ENCODE measurements around the gene EVL. TPM values are rescaled to one million over a fixed set of nuclear protein-coding genes. Genes with fewer than 3 reads are reported as not detected.
"Not testable (repeated sequence)": the region's sequence is repeated elsewhere in the genome, so short reads cannot be mapped to it uniquely, and the experiment has no call there.

EVL gene
- total RNA-seq, 2 donors from 2014 or later = 47.1 to 68.9 TPM

DNA sequence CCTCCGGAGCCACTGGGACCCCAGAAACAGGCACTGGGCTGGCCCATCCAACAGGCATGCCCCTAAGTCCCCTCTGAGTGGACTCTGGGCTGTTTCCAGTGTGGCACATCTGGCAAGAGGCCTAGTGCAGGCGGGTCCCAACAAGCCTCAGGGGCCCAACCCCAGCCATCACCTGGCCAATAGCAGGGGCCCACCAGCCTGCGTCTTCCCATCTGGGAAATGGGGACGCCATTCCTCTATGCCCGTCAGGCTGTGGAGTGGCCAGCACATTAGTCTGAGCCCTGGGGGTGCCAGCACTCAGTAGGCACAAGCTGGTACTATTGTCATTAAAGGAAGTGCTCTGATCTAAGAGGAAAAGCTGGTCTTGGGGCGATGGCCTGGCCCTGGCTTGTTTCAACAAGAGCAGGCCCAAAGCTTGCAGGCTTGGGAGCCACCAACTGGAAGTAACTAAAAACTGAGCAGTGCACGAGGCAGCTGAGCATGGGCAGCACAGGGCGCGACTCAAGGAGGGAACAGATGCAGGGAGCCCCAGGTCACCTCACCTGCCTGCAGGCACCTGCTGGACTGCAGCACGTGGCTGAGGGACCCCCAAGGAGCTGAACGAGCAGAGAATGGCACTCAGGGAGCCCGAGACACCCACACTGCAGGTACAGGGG is 85.8 kb downstream of the EVL start:
- DNase-seq (ENCODE audit: low spot score) = no peak
- intact Hi-C loops (cut with DNase I) = no loop called here

GRCh38 chr14:100152091-100152490 is 86.9 kb downstream of the EVL start:
- intact Hi-C loops (cut with DNase I) = no loop called here
- DNase-seq (ENCODE audit: low spot score) = no peak

DNA sequence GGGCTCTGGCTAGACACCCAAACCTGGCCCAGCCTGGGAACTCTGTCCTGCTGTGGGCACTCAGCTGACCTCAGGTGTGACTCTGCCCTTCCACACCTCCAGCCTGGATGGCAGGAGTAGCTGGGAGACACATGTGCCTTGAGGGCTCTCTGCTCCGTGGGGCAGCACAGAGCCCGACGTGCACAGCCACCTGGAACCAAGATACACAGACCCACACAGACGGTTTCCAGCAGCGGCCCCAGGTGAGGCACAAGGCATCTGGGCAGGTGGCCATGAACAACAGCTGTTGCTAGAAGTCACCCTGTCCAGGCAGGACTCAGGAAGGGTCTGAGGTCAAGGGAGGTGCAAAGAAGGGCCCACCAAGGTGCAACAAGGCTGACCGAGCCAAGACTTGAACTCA is 88.3 kb downstream of the EVL start:
- intact Hi-C loops (cut with DNase I) = no loop called here
- DNase-seq (ENCODE audit: low spot score) = no peak

DNA sequence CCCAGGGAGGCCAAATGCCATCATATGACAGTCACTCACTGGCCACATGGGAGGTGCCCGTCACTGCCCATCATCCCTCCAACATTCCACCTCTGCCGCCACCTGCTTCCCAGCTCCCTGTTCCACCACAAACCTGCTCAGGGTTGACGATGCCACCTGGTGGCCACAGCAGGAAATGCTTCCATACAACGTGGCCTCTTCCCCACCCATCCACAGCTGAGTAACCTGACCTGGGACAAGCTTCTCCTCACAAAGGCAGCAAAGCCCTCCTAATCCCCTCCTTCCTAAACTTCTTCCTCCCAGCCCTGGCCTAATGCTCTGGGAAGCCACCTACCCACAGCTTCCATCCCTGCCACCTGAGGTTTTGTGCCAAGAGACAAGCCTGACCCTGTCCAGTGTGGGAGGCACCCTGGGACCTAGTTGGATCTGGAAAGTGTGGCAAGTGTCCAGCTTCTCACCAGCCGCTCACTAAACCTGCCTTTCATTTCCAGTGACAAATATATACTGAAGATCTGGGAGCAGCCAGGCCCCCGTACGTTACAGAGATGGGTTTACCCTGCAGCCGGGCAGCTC is 89.9 kb downstream of the EVL start:
- intact Hi-C loops (cut with DNase I) = no loop called here
- no peak for DNase-seq (ENCODE audit: low spot score)

- DNase-seq (ENCODE audit: low spot score) = no peak
- intact Hi-C loops (cut with DNase I) = no loop called here
These were observed 90.8 kb downstream of the EVL start for GRCh38 chr14:100155756-100156616.

DNA sequence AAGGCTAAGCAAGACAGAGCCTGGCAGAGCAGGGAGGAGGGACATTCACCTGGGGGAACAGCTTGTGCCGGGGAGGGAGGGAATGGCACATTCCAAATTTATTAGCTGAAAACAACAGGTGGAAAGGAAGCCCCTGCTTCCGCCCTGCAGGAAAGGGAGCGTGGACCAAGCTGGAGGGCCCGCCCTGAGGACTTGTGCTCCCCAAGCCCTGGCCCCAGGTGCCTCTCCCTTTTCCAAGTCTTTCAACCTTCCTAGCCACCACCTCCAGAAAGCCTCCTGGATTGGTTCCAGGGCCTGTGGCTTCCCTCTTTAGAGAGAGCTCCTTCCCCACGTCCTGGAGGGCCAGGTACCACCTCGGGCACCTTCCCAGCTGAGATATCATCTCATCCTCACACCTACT is 91.6 kb downstream of the EVL start:
- no peak for DNase-seq (ENCODE audit: low spot score)
- intact Hi-C loops (cut with DNase I) = no loop called here

DNA sequence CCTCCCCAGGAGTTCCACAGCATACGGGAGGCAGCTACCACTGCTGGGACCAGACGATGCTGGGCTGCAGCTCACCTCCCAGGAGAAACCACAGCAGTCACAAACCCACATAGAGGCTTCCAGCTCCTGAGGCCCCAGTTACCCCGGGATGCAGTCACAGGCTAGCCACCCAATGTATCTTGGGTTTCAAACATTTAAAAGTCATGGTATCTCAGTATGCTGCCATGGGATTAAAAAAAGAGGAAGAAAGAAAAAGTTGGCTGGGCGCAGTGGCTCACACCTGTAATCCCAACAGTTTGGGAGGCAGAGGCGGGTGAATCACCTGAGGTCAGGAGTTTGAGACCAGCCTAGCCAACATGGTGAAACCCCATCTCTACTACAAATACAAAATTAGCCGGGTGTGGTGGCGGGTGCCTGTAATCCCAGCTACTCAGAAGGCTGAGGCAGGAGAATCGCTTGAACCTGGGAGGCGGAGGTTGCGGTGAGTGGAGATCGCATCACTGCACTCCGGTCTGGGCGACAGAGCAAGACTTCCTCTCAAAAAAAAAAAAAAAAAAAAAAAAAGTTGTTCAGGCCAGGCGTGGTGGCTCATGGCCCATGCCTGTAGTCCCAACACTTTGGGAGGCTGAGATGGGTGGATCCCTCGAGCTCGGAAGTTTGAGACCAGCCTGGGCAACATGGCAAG is 92.5 kb downstream of the EVL start:
- intact Hi-C loops (cut with DNase I); DNase-seq (ENCODE audit: low spot score): not testable (repeated sequence)

GRCh38 chr14:100158566-100159093 is 93.4 kb downstream of the EVL start:
- intact Hi-C loops (cut with DNase I) = no loop called here
- DNase-seq (ENCODE audit: low spot score) = no peak

- intact Hi-C loops (cut with DNase I) = no loop called here
- no peak for DNase-seq (ENCODE audit: low spot score)
These were observed 94.1 kb downstream of the EVL start, which contains the start of gene DEGS2 for GRCh38 chr14:100159094-100159864. Gene DEGS2, minus strand, starts transcription at chr14:100159645. Its CDS starts 58 bp downstream, at chr14:100159587.

DNA sequence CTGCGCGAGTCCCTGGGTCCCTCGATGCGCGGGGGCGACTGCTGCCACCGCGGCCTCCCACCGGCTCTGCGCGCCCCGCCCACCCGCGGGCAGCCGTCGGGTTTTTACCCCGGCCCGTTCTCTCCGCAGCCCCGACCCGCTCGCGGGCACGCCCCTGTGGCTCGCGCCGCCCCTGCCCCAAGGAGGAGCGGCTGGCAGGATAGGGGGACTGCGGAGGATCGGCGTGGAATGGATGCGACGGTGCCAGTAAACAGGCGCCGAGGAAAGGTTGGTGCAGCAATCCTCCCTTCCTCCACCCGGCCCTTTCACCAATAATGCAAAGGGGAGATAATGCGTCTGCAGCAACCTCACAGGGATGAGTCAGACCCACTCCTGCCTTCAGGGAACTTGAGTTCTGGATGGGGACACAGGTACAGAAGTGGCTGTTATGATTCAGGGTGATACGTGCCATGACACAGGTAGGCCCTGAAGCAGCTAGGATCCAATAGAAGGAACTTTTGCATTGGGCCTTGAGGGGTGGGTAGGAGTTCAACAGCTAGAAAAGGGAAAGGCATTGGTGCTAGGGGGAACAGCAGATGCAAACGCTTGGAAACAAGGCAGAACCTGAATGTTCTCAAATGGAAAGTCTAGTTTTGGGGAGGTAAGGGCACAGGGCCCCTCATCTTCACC is 94.8 kb downstream of the EVL start:
- intact Hi-C loops (cut with DNase I) = no loop called here
- DNase-seq (ENCODE audit: low spot score) = no peak

DNA sequence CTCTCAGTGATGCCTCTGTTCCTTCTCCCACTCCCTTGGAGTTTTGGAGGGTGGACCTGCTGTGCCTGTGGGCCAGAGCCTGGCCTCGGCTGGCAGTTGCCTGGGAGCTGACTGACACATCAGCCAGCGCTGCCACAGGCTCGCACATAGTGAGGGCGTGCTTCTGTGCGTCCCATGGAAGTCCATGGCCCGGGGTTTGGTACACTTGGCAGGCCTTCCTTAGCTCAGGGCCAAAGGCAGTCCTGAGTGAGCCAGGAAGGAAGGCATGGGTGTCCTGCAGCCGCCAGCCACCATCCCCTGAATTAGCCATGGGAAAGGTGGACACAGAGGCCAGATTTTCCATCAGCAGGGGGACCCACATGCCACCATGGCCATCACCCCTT is 95.3 kb downstream of the EVL start:
- DNase-seq (ENCODE audit: low spot score) = no peak
- intact Hi-C loops (cut with DNase I) = no loop called here

DNA sequence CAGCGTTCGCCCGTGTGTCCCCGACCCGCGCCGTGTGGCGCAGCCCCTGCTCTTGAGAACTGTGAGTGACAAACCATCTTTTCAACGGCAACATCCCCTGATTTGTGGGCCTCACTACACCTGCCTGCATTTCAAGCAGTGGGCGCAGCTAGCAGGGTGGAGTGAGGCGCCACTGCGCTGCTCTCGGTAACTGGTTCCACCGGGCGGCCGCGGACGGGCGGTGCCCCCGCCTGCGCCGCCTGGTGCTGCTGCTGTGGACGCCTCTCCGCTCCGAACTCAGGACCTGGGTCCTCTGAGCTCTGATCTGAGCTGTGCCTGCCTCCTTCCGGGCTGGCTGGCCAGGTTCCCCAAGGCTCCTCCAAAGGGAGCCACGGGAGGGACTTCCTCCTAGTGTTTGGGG is 100.2 kb downstream of the EVL start:
- intact Hi-C loops (cut with DNase I) = no loop called here
- DNase-seq (ENCODE audit: low spot score) = no peak

GRCh38 chr14:100165831-100166440 is 100.7 kb downstream of the EVL start:
- DNase-seq (ENCODE audit: low spot score) = no peak
- intact Hi-C loops (cut with DNase I) = no loop called here

DNA sequence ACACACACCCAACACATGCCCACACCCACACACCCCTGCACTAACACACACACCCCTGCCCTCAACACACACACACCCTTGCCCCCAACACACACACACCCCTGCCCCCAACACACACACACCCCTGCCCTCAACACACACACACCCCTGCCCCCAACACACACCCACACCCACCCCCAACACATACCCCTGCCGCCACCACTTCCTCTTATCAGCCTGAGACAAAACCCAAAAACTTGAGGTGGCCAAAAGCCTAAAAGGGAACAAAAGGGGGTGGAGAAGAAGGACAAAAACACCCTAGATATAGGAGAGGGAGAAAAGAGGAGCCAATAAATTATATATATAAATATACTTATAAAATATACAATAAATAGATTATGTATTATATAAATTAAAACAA is 103.3 kb downstream of the EVL start:
- DNase-seq (ENCODE audit: low spot score) = no peak
- intact Hi-C loops (cut with DNase I) = no loop called here

- no peak for DNase-seq (ENCODE audit: low spot score)
- intact Hi-C loops (cut with DNase I) = no loop called here
These were observed 105.7 kb downstream of the EVL start for GRCh38 chr14:100170880-100171279.

DNA sequence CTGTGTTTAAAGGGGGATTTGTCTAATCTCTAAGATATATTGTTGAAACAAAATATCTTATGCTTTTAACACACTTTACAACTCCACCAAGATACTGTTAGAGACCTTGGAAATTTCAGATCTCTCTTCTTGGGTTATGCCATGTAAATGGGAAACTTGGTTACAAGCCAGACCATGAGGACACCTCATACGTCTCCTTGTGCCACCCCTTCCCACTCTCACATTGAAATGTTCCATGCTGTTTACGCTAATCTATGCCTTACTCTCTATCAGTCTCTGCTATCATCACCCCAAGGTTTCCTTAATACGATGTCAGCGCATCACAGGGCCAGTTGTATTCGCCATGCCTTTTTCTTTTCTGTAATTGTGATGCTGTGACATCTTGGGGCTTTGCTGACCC is 107.6 kb downstream of the EVL start:
- no peak for DNase-seq (ENCODE audit: low spot score)
- intact Hi-C loops (cut with DNase I) = no loop called here

DNA sequence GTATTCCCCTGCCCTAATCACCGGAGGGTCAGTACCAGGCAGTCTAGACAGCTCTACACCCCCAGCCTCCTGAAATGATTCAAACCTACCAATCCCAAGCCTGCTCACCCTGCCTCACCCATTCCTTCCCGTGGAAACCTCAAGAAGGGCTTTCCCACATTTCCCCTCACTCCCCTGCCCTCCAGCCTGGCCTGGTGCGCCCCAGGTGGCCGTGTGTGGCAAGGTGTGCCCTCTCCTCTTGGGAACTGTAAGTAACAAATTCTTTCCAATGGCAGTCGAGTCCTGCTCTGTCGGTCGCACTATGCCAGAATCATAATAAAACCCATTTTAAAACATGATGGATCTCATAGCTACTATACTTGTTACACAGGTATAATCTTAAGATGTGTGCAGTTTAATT is 108.1 kb downstream of the EVL start:
- intact Hi-C loops (cut with DNase I) = no loop called here
- no peak for DNase-seq (ENCODE audit: low spot score)

DNA sequence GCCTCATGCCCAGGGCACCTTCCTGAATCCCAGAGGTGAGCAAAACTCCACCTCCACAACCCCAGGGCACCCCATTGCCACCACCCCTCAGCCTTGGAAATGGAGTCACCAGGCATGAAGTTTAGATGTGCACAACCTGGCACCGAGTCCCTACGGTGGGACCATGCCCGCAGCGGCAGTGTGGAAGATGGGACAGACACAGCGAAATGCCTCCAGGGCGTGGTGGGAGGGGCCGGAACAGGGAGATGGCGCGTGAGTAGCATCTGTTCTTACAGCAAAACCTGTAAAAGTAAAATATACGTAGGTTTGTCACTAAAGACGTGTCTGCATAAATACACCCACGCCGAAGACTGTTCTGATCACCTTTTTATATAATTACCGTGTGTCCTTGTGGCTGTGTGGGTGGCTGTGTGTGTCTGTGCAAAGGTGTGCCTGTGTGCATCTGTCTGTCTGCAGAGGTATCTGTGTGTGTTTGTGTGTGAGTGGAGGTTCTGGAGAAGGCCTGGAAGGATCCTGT is 111.6 kb downstream of the EVL start:
- DNase-seq (ENCODE audit: low spot score) = no peak
- intact Hi-C loops (cut with DNase I) = no loop called here
